GM23338 (cell line): Measurements from ENCODE around the gene SLC9A9.

Source experiments
- CREB1 ChIP-seq: fragments of 250-450 bp; sonication (Bioruptor Pico); IDR thresholded peaks from 2 replicates; pipeline ENCODE4 v1.5.0; 2020; ENCODE audit warnings: low read depth, mild to moderate bottlenecking, moderate library complexity
- EZH2 ChIP-seq: fragments of 200-600 bp; sonication (generic); IDR thresholded peaks from one replicate; pipeline ENCODE4 v1.8.0; 2017; ENCODE audit warnings: antibody characterized with exemption, mild to moderate bottlenecking, low read depth; ENCODE audit not compliant: unreplicated experiment
- EZH2phosphoT487 ChIP-seq: fragments of 200-600 bp; sonication (generic); IDR thresholded peaks from one replicate; pipeline ENCODE4 v1.8.1; 2018; ENCODE audit warnings: antibody characterized with exemption; ENCODE audit not compliant: unreplicated experiment
- POLR2AphosphoS5 ChIP-seq: IDR thresholded peaks from 2 replicates; pipeline ENCODE4 v1.6.1; 2016; ENCODE audit warnings: antibody characterized with exemption, low read depth
- ZNF331 ChIP-seq: fragments of 250-450 bp; sonication (Bioruptor Pico); IDR thresholded peaks from 2 replicates; pipeline ENCODE4 v1.5.0; 2020; ENCODE audit warnings: low read depth, mild to moderate bottlenecking, moderate library complexity
- TF ChIP-seq, protein P1 (sequence below), 2 experiments: fragments of 200-600 bp in 1 of 2; sonication (generic) in 1 of 2; conservative IDR thresholded peaks; 2 replicates each; pipeline versions ENCODE4 v1.5.1 to v1.6.1; 2016 to 2017; ENCODE audit warnings: antibody characterized with exemption in 2 of 2, low read depth in 2 of 2, mild to moderate bottlenecking in 2 of 2, moderate library complexity in 1 of 2
- TF ChIP-seq, protein P2 (sequence below): IDR thresholded peaks from one replicate; pipeline ENCODE4 v1.6.1; 2018; ENCODE audit warnings: antibody characterized with exemption; ENCODE audit not compliant: unreplicated experiment

- TF ChIP-seq, protein P1, sequence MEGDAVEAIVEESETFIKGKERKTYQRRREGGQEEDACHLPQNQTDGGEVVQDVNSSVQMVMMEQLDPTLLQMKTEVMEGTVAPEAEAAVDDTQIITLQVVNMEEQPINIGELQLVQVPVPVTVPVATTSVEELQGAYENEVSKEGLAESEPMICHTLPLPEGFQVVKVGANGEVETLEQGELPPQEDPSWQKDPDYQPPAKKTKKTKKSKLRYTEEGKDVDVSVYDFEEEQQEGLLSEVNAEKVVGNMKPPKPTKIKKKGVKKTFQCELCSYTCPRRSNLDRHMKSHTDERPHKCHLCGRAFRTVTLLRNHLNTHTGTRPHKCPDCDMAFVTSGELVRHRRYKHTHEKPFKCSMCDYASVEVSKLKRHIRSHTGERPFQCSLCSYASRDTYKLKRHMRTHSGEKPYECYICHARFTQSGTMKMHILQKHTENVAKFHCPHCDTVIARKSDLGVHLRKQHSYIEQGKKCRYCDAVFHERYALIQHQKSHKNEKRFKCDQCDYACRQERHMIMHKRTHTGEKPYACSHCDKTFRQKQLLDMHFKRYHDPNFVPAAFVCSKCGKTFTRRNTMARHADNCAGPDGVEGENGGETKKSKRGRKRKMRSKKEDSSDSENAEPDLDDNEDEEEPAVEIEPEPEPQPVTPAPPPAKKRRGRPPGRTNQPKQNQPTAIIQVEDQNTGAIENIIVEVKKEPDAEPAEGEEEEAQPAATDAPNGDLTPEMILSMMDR (conservative IDR thresholded peaks at IDR 0.05; ENCODE audit: low read depth in 2 of 2), result no peak
- TF ChIP-seq CREB1 (CRISPR knock-in tag) (no peak), EZH2phosphoT487 (no peak), POLR2AphosphoS5 (no peak), EZH2 (no peak), ZNF331 (no peak)
- TF ChIP-seq, protein P2, sequence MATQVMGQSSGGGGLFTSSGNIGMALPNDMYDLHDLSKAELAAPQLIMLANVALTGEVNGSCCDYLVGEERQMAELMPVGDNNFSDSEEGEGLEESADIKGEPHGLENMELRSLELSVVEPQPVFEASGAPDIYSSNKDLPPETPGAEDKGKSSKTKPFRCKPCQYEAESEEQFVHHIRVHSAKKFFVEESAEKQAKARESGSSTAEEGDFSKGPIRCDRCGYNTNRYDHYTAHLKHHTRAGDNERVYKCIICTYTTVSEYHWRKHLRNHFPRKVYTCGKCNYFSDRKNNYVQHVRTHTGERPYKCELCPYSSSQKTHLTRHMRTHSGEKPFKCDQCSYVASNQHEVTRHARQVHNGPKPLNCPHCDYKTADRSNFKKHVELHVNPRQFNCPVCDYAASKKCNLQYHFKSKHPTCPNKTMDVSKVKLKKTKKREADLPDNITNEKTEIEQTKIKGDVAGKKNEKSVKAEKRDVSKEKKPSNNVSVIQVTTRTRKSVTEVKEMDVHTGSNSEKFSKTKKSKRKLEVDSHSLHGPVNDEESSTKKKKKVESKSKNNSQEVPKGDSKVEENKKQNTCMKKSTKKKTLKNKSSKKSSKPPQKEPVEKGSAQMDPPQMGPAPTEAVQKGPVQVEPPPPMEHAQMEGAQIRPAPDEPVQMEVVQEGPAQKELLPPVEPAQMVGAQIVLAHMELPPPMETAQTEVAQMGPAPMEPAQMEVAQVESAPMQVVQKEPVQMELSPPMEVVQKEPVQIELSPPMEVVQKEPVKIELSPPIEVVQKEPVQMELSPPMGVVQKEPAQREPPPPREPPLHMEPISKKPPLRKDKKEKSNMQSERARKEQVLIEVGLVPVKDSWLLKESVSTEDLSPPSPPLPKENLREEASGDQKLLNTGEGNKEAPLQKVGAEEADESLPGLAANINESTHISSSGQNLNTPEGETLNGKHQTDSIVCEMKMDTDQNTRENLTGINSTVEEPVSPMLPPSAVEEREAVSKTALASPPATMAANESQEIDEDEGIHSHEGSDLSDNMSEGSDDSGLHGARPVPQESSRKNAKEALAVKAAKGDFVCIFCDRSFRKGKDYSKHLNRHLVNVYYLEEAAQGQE, result no peak
Measured at GRCh38 chr3:143252931-143253330, 595.3 kb downstream of the SLC9A9 start.
